ENCODE data around the gene FAM193A.
"Not testable (repeated sequence)": the region's sequence is repeated elsewhere in the genome, so short reads cannot be mapped to it uniquely, and the experiment has no call there.

The FAM193A gene

GRCh38 chr4:2767046-2767704 is 230.7 kb downstream of the FAM193A start:
- Histone ChIP-seq H3K36me3 (ENCODE audit: control insufficient read depth, insufficient read depth, low read length) (no peaks in the 10 kb centered on the region), H3K4me3 (ENCODE audit: low read depth, low read length) (no peak overlapping the region), H3K27me3 (ENCODE audit: control insufficient read depth, insufficient read depth, low read length) (no peaks in the 10 kb centered on the region), H3K4me1 (ENCODE audit: control insufficient read depth, insufficient read depth, low read length) (peaks cover 20% of the 10 kb centered on the region), H3K27ac (ENCODE audit: low read depth, low read length) (no peak overlapping the region), H3K9me3 (ENCODE audit: control insufficient read depth, insufficient read depth, low read depth, low read length) (peaks cover 3% of the 10 kb centered on the region), H3K9ac (ENCODE audit: low read length) (no peak overlapping the region)

DNA sequence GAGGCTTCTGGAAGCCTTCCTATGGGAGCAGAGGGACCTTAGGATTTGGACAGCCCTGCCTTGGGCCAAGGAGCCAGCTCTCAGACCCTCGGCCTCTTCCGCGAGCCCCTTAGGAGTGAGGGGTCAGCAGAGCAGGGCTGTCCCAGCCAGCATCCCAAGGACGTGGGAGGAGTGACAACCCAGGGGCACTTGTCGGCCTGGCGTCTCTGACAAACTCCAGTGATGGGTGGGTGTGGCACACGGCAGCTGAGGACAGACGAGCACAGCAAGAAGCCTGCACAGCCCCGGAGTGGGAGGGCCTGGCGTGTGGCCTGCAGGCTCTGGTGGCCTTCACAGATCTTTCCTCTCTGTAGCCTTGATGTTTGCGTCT is 231.2 kb downstream of the FAM193A start:
- H3K4me3 ChIP-seq (ENCODE audit: low read depth, low read length): no peak overlapping the region
- peaks cover 20% of the 10 kb centered on the region for H3K4me1 ChIP-seq (ENCODE audit: control insufficient read depth, insufficient read depth, low read length)
- peaks cover 3% of the 10 kb centered on the region for H3K9me3 ChIP-seq (ENCODE audit: control insufficient read depth, insufficient read depth, low read depth, low read length)

GRCh38 chr4:2768124-2768523 is 231.7 kb downstream of the FAM193A start:
- no peak overlapping the region for H3K27ac ChIP-seq (ENCODE audit: low read depth, low read length)
- peaks cover 3% of the 10 kb centered on the region for H3K9me3 ChIP-seq (ENCODE audit: control insufficient read depth, insufficient read depth, low read depth, low read length)
- H3K27me3 ChIP-seq (ENCODE audit: control insufficient read depth, insufficient read depth, low read length): no peaks in the 10 kb centered on the region
- peak overlapping the region; percentile 22 for H3K9ac ChIP-seq (ENCODE audit: low read length)
- H3K4me1 ChIP-seq (ENCODE audit: control insufficient read depth, insufficient read depth, low read length): peaks cover 20% of the 10 kb centered on the region
- H3K36me3 ChIP-seq (ENCODE audit: control insufficient read depth, insufficient read depth, low read length): no peaks in the 10 kb centered on the region
- H3K4me3 ChIP-seq (ENCODE audit: low read depth, low read length): no peak overlapping the region

More for the DNA sequence above, 231.2 kb downstream of the FAM193A start:
- no peaks in the 10 kb centered on the region for H3K27me3 ChIP-seq (ENCODE audit: control insufficient read depth, insufficient read depth, low read length)
- no peaks in the 10 kb centered on the region for H3K36me3 ChIP-seq (ENCODE audit: control insufficient read depth, insufficient read depth, low read length)
- peak overlapping the region; percentile 22 for H3K9ac ChIP-seq (ENCODE audit: low read length)
- no peak overlapping the region for H3K27ac ChIP-seq (ENCODE audit: low read depth, low read length)

- H3K27me3 ChIP-seq (ENCODE audit: control insufficient read depth, insufficient read depth, low read length): no peaks in the 10 kb centered on the region
- H3K9me3 ChIP-seq (ENCODE audit: control insufficient read depth, insufficient read depth, low read depth, low read length): peaks cover 3% of the 10 kb centered on the region
- no peak overlapping the region for H3K27ac ChIP-seq (ENCODE audit: low read depth, low read length)
- no peak overlapping the region for H3K9ac ChIP-seq (ENCODE audit: low read length)
- H3K4me3 ChIP-seq (ENCODE audit: low read depth, low read length): no peak overlapping the region
- peaks cover 20% of the 10 kb centered on the region for H3K4me1 ChIP-seq (ENCODE audit: control insufficient read depth, insufficient read depth, low read length)
- H3K36me3 ChIP-seq (ENCODE audit: control insufficient read depth, insufficient read depth, low read length): no peaks in the 10 kb centered on the region
Measured at GRCh38 chr4:2768921-2769336, 232.5 kb downstream of the FAM193A start.

DNA sequence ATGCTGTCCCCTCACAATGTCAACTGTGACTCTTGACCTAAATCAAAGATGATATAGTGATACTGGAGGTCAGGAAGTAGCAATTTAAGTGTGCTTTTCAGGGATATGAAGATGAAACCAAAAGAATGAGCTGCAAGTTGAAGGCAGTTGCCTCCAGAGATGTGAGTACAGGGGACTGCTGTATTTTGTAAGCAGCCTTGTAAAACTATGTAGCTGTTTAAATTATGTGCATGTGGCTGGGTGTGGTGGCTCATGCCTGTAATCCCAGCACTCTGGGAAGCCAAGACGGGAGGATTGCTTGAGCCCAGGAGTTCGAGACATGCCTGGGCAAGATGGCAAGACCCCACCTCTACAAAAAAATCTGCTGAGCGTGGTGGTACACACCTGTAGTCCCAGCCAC is 234.8 kb downstream of the FAM193A start:
- H3K9me3 ChIP-seq (ENCODE audit: control insufficient read depth, insufficient read depth, low read depth, low read length): peaks cover 3% of the 10 kb centered on the region
- H3K36me3 ChIP-seq (ENCODE audit: control insufficient read depth, insufficient read depth, low read length): no peaks in the 10 kb centered on the region
- H3K4me1 ChIP-seq (ENCODE audit: control insufficient read depth, insufficient read depth, low read length): peaks cover 20% of the 10 kb centered on the region
- no peak overlapping the region for H3K27ac ChIP-seq (ENCODE audit: low read depth, low read length)
- H3K27me3 ChIP-seq (ENCODE audit: control insufficient read depth, insufficient read depth, low read length): no peaks in the 10 kb centered on the region
- H3K4me3 ChIP-seq (ENCODE audit: low read depth, low read length): no peak overlapping the region
- no peak overlapping the region for H3K9ac ChIP-seq (ENCODE audit: low read length)

DNA sequence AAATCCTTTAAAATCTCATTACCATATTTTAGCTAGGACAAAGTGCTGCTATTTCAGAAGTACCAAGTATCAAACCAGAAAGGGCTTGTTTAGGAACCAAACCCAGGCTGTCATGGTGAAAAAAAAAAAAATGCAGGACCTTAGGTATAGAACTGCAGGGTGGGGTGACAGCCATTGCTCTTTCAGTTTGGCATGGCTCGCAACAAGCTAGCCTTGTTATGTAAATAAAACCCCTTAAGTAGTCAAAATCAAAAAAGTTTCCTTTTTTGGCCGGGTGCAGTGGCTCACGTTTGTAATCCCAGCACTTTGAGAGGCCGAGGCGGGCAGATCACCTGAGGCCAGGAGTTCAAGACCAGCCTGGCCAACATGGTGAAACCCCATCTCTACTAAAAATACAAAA is 244.2 kb downstream of the FAM193A start:
- H3K4me3 ChIP-seq (ENCODE audit: low read depth, low read length); H3K36me3 ChIP-seq (ENCODE audit: control insufficient read depth, insufficient read depth, low read length); H3K27me3 ChIP-seq (ENCODE audit: control insufficient read depth, insufficient read depth, low read length); H3K27ac ChIP-seq (ENCODE audit: low read depth, low read length); H3K9ac ChIP-seq (ENCODE audit: low read length); H3K4me1 ChIP-seq (ENCODE audit: control insufficient read depth, insufficient read depth, low read length); H3K9me3 ChIP-seq (ENCODE audit: control insufficient read depth, insufficient read depth, low read depth, low read length): not testable (repeated sequence)

DNA sequence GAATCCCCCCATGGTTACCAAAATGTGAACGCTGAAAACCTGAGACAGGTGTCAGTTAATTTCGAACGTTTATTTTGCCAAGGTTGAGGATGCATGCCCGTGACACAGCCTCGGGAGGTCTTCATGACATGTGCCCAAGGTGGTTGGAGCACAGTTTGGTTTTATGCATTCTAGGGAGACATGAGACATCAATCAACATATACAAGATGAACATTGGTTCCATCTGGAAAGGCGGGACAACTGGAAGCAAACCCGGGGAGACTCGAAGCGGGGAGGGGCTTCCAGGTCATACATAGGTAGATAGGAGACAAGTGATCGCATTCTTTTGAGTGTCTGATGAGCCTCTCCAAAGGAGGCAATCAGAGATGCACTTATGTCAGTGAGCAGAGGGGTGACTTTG is 245.5 kb downstream of the FAM193A start:
- H3K4me1 ChIP-seq (ENCODE audit: control insufficient read depth, insufficient read depth, low read length): peaks cover 8% of the 10 kb centered on the region
- no peaks in the 10 kb centered on the region for H3K9me3 ChIP-seq (ENCODE audit: control insufficient read depth, insufficient read depth, low read depth, low read length)
- no peak overlapping the region for H3K9ac ChIP-seq (ENCODE audit: low read length)
- H3K27ac ChIP-seq (ENCODE audit: low read depth, low read length): no peak overlapping the region
- H3K27me3 ChIP-seq (ENCODE audit: control insufficient read depth, insufficient read depth, low read length): no peaks in the 10 kb centered on the region
- H3K4me3 ChIP-seq (ENCODE audit: low read depth, low read length): no peak overlapping the region
- H3K36me3 ChIP-seq (ENCODE audit: control insufficient read depth, insufficient read depth, low read length): no peaks in the 10 kb centered on the region

All from HUES6 (cell line).